Gastroesophageal sphincter (tissue), 4 donors: ENCODE data around the gene PCDHGC5. TPM values are rescaled to one million over a fixed set of nuclear protein-coding genes. Genes with fewer than 3 reads are reported as not detected.

Experiments
- ATAC-seq: fragments of 150-250 bp; one replicate; pipeline ENCODE4 v1.9.1; 2016; ENCODE audit warnings: mild to moderate bottlenecking, moderate library complexity
- H3K27ac ChIP-seq, 4 donors: fragments of 200-600 bp; sonication (generic) in 3 of 4; 1 replicate in 3 of 4; 2 replicates in 1 of 4; pipeline ENCODE4 v1.5.1; 2016 to 2019
- H3K27me3 ChIP-seq: fragments of 200-600 bp; sonication (generic); one replicate; pipeline ENCODE4 v1.5.1; 2019
- H3K36me3 ChIP-seq, 2 donors: fragments of 200-600 bp; sonication (generic); one replicate each; pipeline ENCODE4 v1.5.1; 2019; ENCODE audit warnings: control low read depth in 1 of 2
- H3K4me1 ChIP-seq, 3 donors: fragments of 200-600 bp; sonication (generic); 1 replicate in 2 of 3; 2 replicates in 1 of 3; pipeline ENCODE4 v1.5.1; 2016 to 2019; ENCODE audit warnings: control low read depth in 2 of 3
- H3K4me3 ChIP-seq, 2 donors: fragments of 200-600 bp; sonication (generic); one replicate each; pipeline ENCODE4 v1.5.1; 2019; ENCODE audit warnings: mild to moderate bottlenecking in 1 of 2, moderate library complexity in 1 of 2
- H3K9me3 ChIP-seq, 3 donors: fragments of 200-600 bp; sonication (generic); one replicate each; pipeline ENCODE4 v1.5.1; 2017 to 2019; ENCODE audit warnings: control low read depth in 2 of 3
- CTCF ChIP-seq, 4 experiments: fragments of 200-600 bp in 2 of 4; fragments of 450-650 bp in 2 of 4; sonication (generic) in 1 of 4; IDR thresholded peaks; one replicate each; pipeline ENCODE4 v1.5.1; 2017 to 2019; ENCODE audit warnings: antibody characterized with exemption in 4 of 4, mild to moderate bottlenecking in 2 of 4, moderate library complexity in 2 of 4
- EP300 ChIP-seq: sonication (generic); formaldehyde crosslinking; IDR thresholded peaks from one replicate; pipeline ENCODE4 v1.6.1; 2017; ENCODE audit warnings: antibody characterized with exemption, mild to moderate bottlenecking
- POLR2A ChIP-seq, 2 donors: fragments of 450-650 bp; IDR thresholded peaks; one replicate each; pipeline ENCODE4 v1.6.1; 2017; ENCODE audit warnings: antibody characterized with exemption in 2 of 2, mild to moderate bottlenecking in 2 of 2, moderate library complexity in 1 of 2
- POLR2AphosphoS5 ChIP-seq: sonication (generic); formaldehyde crosslinking; IDR thresholded peaks from one replicate; pipeline ENCODE4 v1.6.1; 2017; ENCODE audit warnings: antibody characterized with exemption
- WGBS, 2 donors: methylation state at CpG; one replicate each; pipeline ENCODE4 v1.1.5; 2018; ENCODE audit warnings: low coverage in 1 of 2; 5-methylcytosine and 5-hydroxymethylcytosine counted together
- total RNA-seq, 4 donors: library from RNA; depleted of rRNA; stranded (reverse); fragments of >200 nt; gene quantifications; one replicate each; pipeline ENCODE4 v1.1.0, GENCODE V29; 2016

PCDHGC5 gene
- total RNA-seq, 4 donors from 2014 or later = 0.07 to 5.1 (median 1.8) TPM

GRCh38 chr5:141478321-141478945 is 10.4 kb upstream of the PCDHGC5 start:
- WGBS, 2 donors = 26 to 50% methylated on average over 1 to 5 of the region's 20 CpGs
- peak overlapping the region; percentile 26 to 62 for H3K4me3 ChIP-seq

GRCh38 chr5:141479776-141480175 is 9.1 kb upstream of the PCDHGC5 start:
- H3K4me3 ChIP-seq = peak overlapping the region in 1 of 2 donors; percentile 62
- H3K9me3 ChIP-seq = no peaks in the 10 kb centered on the region
- peaks cover 3 to 87% (median 26%) of the 10 kb centered on the region in 3 donors for H3K4me1 ChIP-seq
- no peaks in the 10 kb centered on the region for H3K27me3 ChIP-seq
- no peak overlapping the region for H3K27ac ChIP-seq
- ATAC-seq = no peak
- no peak for TF ChIP-seq POLR2AphosphoS5
- no peaks in the 10 kb centered on the region for H3K36me3 ChIP-seq

More at GRCh38 chr5:141478321-141478945, 10.4 kb upstream of the PCDHGC5 start:
- no peaks in the 10 kb centered on the region for H3K36me3 ChIP-seq
- no peaks in the 10 kb centered on the region for H3K27me3 ChIP-seq
- H3K27ac ChIP-seq = peak overlapping the region in 1 of 4 donors; percentile 95
- no peak for TF ChIP-seq EP300
- TF ChIP-seq POLR2A (IDR thresholded peaks at IDR 0.05) = no peak
- no peak for TF ChIP-seq CTCF (IDR thresholded peaks at IDR 0.05)
- no peak for ATAC-seq
- H3K4me1 ChIP-seq = peaks cover 3 to 74% (median 21%) of the 10 kb centered on the region in 3 donors
- H3K9me3 ChIP-seq = no peaks in the 10 kb centered on the region

- Histone ChIP-seq H3K4me3 (no peak overlapping the region), H3K27me3 (no peaks in the 10 kb centered on the region), H3K27ac (no peak overlapping the region), H3K4me1 (peaks cover 3 to 92% (median 13%) of the 10 kb centered on the region in 3 donors), H3K36me3 (peaks cover 0 to 17% of the 10 kb centered on the region in 2 donors), H3K9me3 (no peaks in the 10 kb centered on the region)
- ATAC-seq = no peak
- 42 to 55% methylated on average over 3 of the region's 3 CpGs for WGBS, 2 donors
- TF ChIP-seq CTCF (IDR thresholded peaks at IDR 0.05) = no peak
- TF ChIP-seq POLR2A (IDR thresholded peaks at IDR 0.05) = no peak
- no peak for TF ChIP-seq POLR2AphosphoS5
- no peak for TF ChIP-seq EP300
Measured at GRCh38 chr5:141483902-141484301, 5.0 kb upstream of the PCDHGC5 start.

GRCh38 chr5:141484310-141484640 is 4.6 kb upstream of the PCDHGC5 start:
- H3K4me3 ChIP-seq = peak overlapping the region; percentile 6 to 51

GRCh38 chr5:141484641-141485311 is 4.1 kb upstream of the PCDHGC5 start, which contains the start of gene PCDHGC4:
TSS of gene PCDHGC4 (plus strand) at chr5:141485030. CDS start at chr5:141485174, 144 bp downstream.
- TF ChIP-seq EP300 = no peak
- no peak for TF ChIP-seq POLR2A (IDR thresholded peaks at IDR 0.05)
- no peak for TF ChIP-seq CTCF (IDR thresholded peaks at IDR 0.05)
- TF ChIP-seq POLR2AphosphoS5 = no peak
- Histone ChIP-seq H3K4me1 (peaks cover 0 to 88% (median 7%) of the 10 kb centered on the region in 3 donors), H3K27me3 (no peaks in the 10 kb centered on the region), H3K9me3 (no peaks in the 10 kb centered on the region), H3K27ac (peak within 1 kb of the TSS in 2 of 4 donors; percentile 14 to 52), H3K4me3 (peak within 1 kb of the TSS; percentile 6 to 51), H3K36me3 (peaks cover 0 to 19% of the 10 kb centered on the region in 2 donors)
- WGBS, 2 donors = 2 to 10% methylated on average over 9 to 13 of the region's 39 CpGs
- peak; percentile 42 for ATAC-seq

More at GRCh38 chr5:141484310-141484640, 4.6 kb upstream of the PCDHGC5 start:
- ATAC-seq = no peak
- Histone ChIP-seq H3K27ac (peak overlapping the region in 1 of 4 donors; percentile 52), H3K4me1 (peaks cover 2 to 92% (median 12%) of the 10 kb centered on the region in 3 donors), H3K36me3 (peaks cover 0 to 17% of the 10 kb centered on the region in 2 donors), H3K9me3 (no peaks in the 10 kb centered on the region), H3K27me3 (no peaks in the 10 kb centered on the region)
- TF ChIP-seq EP300 (no peak), POLR2A (IDR thresholded peaks at IDR 0.05) (no peak), POLR2AphosphoS5 (no peak), CTCF (IDR thresholded peaks at IDR 0.05) (no peak)
- 0 to 22% methylated on average over 3 to 4 of the region's 4 CpGs for WGBS, 2 donors
